GM12874 (cell line): ENCODE results near the gene GRIN3B.

Experiments
- CTCF ChIP-seq: IDR thresholded peaks from 2 replicates; pipeline ENCODE4 v1.5.1; 2011; ENCODE audit warnings: low read depth, mild to moderate bottlenecking, control low read depth, low read length, moderate library complexity; ENCODE audit not compliant: insufficient read depth

GRIN3B gene

GRCh38 chr19:1050989-1051788 lies 51.0 kb downstream of the GRIN3B start:
- TF ChIP-seq CTCF: no peak

GRCh38 chr19:1051791-1052190 lies 51.6 kb downstream of the GRIN3B start:
- no peak for TF ChIP-seq CTCF

GRCh38 chr19:1052349-1052975 lies 52.2 kb downstream of the GRIN3B start:
- TF ChIP-seq CTCF: no peak

DNA sequence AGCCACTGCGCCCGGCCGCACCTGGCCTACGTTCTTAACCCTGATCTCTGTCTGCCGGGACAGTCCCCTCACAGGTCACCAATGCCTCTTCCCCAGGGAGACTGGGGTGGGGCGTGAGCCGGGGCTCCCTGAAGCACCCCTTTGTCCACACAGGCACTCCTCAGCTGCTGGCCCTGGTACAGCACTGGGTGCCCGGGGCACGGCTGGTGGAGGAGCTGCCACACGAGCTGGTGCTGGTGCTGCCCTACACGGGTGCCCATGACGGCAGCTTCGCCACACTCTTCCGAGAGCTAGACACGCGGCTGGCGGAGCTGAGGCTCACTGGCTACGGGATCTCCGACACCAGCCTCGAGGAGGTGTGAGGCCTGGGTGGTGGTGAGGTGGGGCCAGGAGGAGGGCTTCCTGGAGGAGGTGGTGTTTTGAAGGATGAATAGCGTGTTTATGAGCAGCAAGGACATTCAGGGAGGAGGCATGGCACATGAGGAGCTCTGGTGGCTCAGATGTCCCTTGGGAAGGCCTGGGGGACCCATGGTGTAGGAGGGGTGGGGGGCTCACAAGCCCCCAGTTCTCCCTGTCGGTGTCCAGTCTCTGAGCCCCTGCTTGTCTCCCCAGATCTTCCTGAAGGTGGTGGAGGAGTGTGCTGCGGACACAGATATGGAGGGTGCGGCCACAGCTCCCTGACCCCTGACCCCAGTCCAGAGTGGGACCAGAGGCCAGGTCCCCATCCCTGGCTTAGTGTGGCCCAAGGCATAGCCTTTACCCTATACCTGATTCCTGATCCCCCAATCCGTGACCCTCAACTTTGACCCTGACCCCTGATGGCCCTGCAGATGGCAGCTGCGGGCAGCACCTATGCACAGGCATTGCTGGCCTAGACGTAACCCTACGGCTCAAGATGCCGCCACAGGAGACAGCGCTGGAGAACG lies 53.2 kb downstream of the GRIN3B start:
- no peak for TF ChIP-seq CTCF

DNA sequence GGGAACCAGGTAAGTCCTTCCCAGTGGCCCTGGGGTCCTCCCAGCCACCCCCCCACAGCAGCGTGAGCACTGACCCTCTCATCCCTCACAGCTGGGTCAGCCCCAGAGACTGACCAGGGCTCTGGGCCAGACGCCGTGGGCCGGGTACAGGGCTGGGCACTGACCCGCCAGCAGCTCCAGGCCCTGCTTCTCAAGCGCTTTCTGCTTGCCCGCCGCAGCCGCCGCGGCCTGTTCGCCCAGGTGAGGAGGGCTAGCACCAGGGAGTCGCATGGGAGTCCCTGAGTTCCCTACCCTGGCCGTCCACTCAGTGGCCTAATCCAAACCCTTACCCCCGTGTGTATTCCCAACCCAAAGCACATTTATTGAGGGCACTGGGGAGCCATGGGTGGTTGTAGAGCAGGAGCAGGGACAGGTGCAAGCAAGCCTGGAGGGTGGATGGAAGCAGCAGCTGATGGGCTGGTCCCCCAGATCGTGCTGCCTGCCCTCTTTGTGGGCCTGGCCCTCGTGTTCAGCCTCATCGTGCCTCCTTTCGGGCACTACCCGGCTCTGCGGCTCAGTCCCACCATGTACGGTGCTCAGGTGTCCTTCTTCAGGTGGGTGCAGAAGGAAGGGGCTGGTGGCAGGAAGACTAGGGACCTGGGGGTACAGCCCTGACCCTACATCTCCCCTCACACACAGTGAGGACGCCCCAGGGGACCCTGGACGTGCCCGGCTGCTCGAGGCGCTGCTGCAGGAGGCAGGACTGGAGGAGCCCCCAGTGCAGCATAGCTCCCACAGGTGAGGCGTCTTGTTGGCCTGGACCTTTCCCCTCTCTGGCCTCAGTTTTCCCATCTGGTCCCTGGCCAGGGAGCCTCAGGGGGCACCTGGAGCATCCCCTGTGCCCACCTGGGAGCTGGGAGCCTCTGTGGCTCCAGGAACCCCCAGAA lies 54.1 kb downstream of the GRIN3B start:
- no peak for TF ChIP-seq CTCF

GRCh38 chr19:1055028-1055425 lies 54.8 kb downstream of the GRIN3B start:
- TF ChIP-seq CTCF: no peak
